ENCODE results near the gene GLDC.

GLDC gene

DNA sequence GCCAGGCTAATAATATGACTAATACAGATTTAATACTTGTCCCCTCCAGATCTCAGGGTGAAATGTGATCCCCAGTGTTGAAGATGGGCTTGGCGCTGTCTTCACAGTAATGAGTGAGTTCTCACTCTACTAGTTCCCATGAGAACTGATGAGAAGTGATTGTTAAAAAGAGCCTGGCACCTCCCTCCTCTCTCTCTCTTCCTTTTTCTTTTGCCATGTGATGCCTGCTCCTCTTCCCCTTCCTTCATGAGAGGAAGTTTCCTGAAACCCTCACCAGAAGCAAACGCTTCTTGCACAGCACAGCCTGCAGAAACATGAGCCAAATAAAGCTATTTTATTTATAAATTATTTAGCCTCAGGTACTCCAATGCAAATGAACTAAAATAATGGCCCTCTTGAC, 55.2 kb downstream of the GLDC start:
- no peak for DNase-seq (ENCODE audit: low spot score)
- ChIA-PET CTCF (interaction anchor here (0.7 kb wide), 1 partner anchor 160 kb away, joined by 4 read pairs; no protein-coding TSS in a partner anchor), POLR2A (ENCODE audit: low non-redundant PET) (no interaction called here)
- TF ChIP-seq, protein P1, sequence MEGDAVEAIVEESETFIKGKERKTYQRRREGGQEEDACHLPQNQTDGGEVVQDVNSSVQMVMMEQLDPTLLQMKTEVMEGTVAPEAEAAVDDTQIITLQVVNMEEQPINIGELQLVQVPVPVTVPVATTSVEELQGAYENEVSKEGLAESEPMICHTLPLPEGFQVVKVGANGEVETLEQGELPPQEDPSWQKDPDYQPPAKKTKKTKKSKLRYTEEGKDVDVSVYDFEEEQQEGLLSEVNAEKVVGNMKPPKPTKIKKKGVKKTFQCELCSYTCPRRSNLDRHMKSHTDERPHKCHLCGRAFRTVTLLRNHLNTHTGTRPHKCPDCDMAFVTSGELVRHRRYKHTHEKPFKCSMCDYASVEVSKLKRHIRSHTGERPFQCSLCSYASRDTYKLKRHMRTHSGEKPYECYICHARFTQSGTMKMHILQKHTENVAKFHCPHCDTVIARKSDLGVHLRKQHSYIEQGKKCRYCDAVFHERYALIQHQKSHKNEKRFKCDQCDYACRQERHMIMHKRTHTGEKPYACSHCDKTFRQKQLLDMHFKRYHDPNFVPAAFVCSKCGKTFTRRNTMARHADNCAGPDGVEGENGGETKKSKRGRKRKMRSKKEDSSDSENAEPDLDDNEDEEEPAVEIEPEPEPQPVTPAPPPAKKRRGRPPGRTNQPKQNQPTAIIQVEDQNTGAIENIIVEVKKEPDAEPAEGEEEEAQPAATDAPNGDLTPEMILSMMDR (conservative IDR thresholded peaks at IDR 0.05; ENCODE audit: low read depth): no peak
- H3K27ac ChIP-seq: no peak overlapping the region

DNA sequence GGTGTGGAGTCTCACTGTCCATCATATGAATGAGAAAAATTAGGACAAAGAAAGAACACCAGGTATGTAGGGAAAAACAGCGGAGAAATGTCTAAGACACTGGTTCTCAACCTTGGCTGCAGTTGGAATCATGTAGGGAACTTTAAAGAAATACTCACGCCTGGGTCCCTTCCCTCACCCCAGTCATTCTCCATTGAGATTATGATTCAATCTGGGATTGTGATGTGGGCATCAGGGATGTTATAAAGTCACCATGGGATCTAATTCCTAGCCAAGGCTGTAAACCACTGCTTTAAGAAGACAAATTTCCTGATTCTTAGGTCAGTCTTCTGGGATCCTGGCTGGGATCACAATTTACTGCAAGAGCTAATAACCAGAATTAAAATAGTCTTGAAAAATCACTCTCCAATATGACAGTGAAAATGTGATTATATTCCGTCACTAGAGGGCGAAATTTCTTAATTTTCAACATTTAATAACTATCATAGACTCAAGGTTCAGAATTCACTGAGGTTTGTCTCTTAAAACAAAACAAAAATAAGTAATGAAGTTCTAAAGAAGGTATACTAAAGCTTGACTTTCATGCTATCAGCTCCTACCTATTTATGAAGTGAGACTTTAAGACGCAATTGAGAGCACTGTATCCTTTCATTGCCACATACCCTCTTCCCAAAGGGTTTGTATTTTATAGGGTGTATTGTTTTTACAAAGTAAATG, 60.5 kb downstream of the GLDC start:
- no peak overlapping the region for H3K27ac ChIP-seq
- no peak for DNase-seq (ENCODE audit: low spot score)
- ChIA-PET CTCF (interaction anchor here (0.6 to 1.1 kb wide), 3 partner anchors 64 to 239 kb away, joined by 3 to 4 read pairs (median 4); no protein-coding TSS in a partner anchor), POLR2A (ENCODE audit: low non-redundant PET) (no interaction called here)
- TF ChIP-seq, protein P1 (conservative IDR thresholded peaks at IDR 0.05; ENCODE audit: low read depth): peak; percentile 61

DNA sequence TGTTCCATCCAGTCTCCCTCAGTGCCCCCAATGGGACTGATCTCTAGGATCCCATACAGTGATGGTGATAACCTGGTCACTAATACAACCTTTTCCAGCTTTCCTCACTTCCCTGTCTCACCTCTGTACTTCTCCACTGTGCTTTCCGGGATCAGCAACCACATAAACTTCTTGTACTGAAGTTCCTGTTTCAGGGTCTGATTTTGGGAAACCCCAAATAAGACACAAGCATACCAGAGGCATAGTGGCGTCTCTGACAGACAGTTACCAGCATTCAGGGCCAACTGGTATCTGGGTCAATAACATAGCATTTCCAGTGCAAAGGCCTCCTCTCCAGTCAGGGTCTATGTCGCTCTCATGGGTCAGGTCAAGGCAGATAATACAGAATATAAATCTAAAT, 64.3 kb downstream of the GLDC start:
- ChIA-PET POLR2A (ENCODE audit: low non-redundant PET) (no interaction called here), CTCF (no interaction called here)
- TF ChIP-seq, protein P1 (conservative IDR thresholded peaks at IDR 0.05; ENCODE audit: low read depth): no peak
- H3K27ac ChIP-seq: no peak overlapping the region
- no peak for DNase-seq (ENCODE audit: low spot score)

DNA sequence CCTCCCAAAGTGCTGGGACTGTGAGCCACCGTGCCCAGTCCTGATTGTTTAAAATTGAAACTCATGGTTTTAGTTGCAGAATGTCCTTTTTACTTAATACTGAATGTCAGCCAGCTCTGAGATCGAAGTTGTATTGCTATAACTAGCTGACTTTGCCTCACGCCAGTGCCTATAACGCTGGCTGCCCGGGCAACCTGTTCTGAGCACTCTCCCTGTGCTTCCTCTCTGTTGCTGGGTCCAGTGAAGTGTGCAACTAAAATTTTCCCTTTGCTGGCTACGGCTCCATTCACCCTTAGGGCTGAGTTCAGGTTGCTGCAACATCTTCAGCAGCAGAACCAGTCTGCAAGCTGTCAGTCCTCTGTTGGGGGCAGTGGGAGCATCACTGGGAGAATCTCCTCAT, 65.9 kb downstream of the GLDC start:
- no peak for DNase-seq (ENCODE audit: low spot score)
- no peak overlapping the region for H3K27ac ChIP-seq
- TF ChIP-seq, protein P1 (conservative IDR thresholded peaks at IDR 0.05; ENCODE audit: low read depth): no peak
- ChIA-PET POLR2A (ENCODE audit: low non-redundant PET) (no interaction called here), CTCF (no interaction called here)

DNA sequence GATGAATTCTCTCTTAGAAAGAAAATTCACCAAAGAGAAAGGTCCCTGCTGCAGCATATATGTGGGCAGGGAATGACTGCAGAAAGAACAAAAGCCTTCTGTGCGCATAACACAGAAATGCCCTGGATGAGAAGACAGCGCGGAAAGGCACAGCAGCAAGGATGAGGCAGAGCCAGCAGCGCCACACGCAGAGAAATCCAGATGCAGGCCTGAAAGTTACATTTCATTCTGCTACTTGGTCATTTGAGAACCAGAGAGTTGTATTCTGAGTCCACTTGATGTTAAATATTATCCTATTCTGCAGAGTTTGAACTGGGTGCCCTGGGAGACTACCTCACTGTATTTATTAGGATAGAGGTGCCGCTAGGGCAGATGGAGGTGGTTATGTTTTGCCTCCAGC, 68.5 kb downstream of the GLDC start:
- POLR2A ChIA-PET (ENCODE audit: low non-redundant PET): no interaction called here
- H3K27ac ChIP-seq: no peak overlapping the region
- TF ChIP-seq, protein P1 (conservative IDR thresholded peaks at IDR 0.05; ENCODE audit: low read depth): no peak

DNA sequence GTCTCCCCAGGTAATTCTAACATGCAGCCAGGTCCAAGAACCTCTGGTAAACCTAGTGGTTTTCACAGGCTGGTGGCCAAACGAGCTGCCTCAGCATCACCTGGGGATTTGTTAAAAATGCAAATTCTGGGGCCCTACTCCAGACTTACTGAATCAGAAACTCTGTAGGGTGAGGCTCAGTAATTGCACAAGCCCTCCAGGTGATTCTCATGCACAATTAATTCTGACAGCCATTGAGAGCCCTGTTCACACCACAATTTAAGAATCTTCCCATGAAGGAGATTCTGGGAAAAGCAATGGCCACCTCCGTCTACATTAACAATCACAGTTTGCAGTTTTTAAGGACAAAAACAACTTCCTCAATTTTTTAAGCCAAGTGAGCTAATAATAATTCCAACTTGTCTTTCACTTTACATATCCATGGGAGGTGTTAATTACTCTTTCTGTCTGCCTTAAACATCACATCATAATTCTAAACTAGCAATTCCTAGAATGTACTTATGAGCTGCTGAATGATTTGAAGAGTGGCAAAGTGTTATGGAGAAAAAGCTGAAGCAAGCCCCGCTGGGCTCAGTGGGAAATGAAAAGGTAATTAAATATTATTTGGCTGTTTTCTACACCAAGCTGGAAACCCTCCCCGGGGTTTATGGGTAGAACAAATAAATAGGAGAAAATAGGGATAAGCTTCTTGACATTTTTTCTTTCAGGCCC, 70.0 kb downstream of the GLDC start:
- CTCF ChIA-PET: interaction anchor here (0.7 kb wide), 1 partner anchor 13 kb away, joined by 3 read pairs; no protein-coding TSS in a partner anchor
- POLR2A ChIA-PET (ENCODE audit: low non-redundant PET): no interaction called here

More for the DNA sequence above, 68.5 kb downstream of the GLDC start:
- no peak for DNase-seq (ENCODE audit: low spot score)
- CTCF ChIA-PET: no interaction called here

More for the DNA sequence above, 70.0 kb downstream of the GLDC start:
- no peak for DNase-seq (ENCODE audit: low spot score)
- TF ChIP-seq, protein P1 (conservative IDR thresholded peaks at IDR 0.05; ENCODE audit: low read depth): no peak
- H3K27ac ChIP-seq: no peak overlapping the region

Data from RWPE1 (cell line).